ENCODE measurements around the gene KPTN.

- TF ChIP-seq POLR2A (IDR thresholded peaks at IDR 0.05) = no peak
- TF ChIP-seq, protein P1, sequence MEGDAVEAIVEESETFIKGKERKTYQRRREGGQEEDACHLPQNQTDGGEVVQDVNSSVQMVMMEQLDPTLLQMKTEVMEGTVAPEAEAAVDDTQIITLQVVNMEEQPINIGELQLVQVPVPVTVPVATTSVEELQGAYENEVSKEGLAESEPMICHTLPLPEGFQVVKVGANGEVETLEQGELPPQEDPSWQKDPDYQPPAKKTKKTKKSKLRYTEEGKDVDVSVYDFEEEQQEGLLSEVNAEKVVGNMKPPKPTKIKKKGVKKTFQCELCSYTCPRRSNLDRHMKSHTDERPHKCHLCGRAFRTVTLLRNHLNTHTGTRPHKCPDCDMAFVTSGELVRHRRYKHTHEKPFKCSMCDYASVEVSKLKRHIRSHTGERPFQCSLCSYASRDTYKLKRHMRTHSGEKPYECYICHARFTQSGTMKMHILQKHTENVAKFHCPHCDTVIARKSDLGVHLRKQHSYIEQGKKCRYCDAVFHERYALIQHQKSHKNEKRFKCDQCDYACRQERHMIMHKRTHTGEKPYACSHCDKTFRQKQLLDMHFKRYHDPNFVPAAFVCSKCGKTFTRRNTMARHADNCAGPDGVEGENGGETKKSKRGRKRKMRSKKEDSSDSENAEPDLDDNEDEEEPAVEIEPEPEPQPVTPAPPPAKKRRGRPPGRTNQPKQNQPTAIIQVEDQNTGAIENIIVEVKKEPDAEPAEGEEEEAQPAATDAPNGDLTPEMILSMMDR (IDR thresholded peaks at IDR 0.05) = no peak
These were observed 48.1 kb downstream of the KPTN start for GRCh38 chr19:47435883-47436417.

All from body of pancreas (tissue), 4 donors.